Measurements from ENCODE around the gene EDAR. TPM values are rescaled to one million over a fixed set of nuclear protein-coding genes. Genes with fewer than 3 reads are reported as not detected.

Gene EDAR
- total RNA-seq, 6 experiments from 2014 or later = not detected

DNA sequence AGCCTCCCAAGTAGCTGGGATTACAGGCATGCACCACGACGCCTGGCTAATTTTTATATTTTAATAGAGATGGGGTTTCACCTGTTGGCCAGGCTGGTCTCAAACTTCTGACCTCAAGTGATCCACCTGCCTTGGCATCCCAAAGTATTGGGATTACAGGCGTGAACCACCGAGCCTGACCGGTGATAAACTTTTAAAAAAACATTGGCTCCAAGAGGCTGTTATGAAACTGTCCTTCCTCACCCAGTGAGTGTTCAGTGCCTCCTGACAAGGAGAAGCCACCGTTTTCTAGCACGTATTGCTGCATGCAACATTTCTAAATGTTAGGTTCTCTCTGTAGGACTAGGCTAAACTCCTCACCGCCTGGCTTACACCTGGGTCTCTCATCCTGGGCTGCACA, 63.3 kb downstream of the EDAR start:
- H3K27ac Mint-ChIP-seq = no peak overlapping the region
- H3K36me3 Mint-ChIP-seq (ENCODE audit: low read depth) = no peaks in the 10 kb centered on the region
- H3K4me1 Mint-ChIP-seq (ENCODE audit: low read depth) = peaks cover 14% of the 10 kb centered on the region
- DNase-seq = no peak
- TF ChIP-seq, protein P1, sequence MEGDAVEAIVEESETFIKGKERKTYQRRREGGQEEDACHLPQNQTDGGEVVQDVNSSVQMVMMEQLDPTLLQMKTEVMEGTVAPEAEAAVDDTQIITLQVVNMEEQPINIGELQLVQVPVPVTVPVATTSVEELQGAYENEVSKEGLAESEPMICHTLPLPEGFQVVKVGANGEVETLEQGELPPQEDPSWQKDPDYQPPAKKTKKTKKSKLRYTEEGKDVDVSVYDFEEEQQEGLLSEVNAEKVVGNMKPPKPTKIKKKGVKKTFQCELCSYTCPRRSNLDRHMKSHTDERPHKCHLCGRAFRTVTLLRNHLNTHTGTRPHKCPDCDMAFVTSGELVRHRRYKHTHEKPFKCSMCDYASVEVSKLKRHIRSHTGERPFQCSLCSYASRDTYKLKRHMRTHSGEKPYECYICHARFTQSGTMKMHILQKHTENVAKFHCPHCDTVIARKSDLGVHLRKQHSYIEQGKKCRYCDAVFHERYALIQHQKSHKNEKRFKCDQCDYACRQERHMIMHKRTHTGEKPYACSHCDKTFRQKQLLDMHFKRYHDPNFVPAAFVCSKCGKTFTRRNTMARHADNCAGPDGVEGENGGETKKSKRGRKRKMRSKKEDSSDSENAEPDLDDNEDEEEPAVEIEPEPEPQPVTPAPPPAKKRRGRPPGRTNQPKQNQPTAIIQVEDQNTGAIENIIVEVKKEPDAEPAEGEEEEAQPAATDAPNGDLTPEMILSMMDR (IDR thresholded peaks at IDR 0.05) = no peak
- no peak overlapping the region for H3K4me3 Mint-ChIP-seq
- peaks cover 38% of the 10 kb centered on the region for H3K27me3 Mint-ChIP-seq (ENCODE audit: insufficient read depth)
- no peaks in the 10 kb centered on the region for H3K9me3 Mint-ChIP-seq

DNA sequence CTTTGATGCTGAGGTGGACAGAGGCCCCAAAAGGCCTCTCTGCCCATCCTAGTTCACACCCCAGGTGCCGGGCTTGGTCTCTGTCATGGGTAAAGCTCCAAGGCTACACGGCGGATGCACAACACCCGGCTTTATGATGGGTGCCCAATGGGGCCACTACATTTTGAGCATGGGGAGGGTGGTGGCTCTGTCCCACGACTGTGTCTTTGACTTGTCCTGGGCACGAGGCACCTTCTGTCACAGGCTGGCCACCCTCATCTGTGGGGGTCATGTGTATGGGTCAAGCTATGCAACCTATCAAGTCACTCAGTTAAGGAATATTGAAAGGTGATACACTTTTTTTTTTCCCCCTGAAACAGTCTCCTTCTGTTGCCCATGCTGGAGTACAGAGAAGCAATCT, 63.7 kb downstream of the EDAR start:
- Mint-ChIP-seq H3K4me1 (ENCODE audit: low read depth) (peaks cover 14% of the 10 kb centered on the region), H3K9me3 (no peaks in the 10 kb centered on the region), H3K4me3 (no peak overlapping the region), H3K36me3 (ENCODE audit: low read depth) (no peaks in the 10 kb centered on the region), H3K27me3 (ENCODE audit: insufficient read depth) (peaks cover 37% of the 10 kb centered on the region), H3K27ac (no peak overlapping the region)
- no peak for DNase-seq
- TF ChIP-seq, protein P1 (IDR thresholded peaks at IDR 0.05) = no peak

DNA sequence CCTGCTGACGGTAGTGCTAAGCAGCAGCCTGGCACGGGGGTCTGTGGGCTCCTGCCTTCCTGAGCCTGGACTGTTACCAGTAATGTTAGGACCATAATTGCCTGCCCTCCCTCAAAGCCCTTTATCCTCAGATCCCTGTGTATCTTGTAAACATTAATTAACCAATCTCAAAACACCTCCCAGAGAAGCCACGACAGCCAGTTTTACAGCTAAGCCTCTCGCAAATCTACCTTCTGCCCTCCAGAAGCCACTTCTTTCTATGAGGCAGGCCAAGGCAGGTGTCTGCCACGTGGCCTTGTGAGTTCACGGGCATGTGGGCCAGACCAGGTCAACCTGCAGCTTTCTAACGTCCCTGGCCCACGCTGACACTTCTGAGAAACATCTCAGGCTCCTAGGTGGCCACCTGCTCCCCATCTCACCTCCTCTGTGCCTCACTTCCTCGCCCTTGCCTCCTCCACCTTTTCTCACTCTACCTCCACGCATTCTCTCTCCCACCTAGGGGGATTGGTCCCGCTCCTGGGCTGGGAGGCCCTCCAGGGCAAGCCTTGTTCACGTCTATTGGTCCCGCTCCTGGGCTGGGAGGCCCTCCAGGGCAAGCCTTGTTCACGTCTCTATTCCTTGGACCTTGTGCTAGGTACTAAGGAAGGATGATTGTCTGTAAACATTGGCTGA, 64.3 kb downstream of the EDAR start:
- DNase-seq = no peak
- H3K4me1 Mint-ChIP-seq (ENCODE audit: low read depth) = peaks cover 14% of the 10 kb centered on the region
- peaks cover 39% of the 10 kb centered on the region for H3K27me3 Mint-ChIP-seq (ENCODE audit: insufficient read depth)
- H3K27ac Mint-ChIP-seq = no peak overlapping the region
- no peaks in the 10 kb centered on the region for H3K9me3 Mint-ChIP-seq
- H3K4me3 Mint-ChIP-seq = no peak overlapping the region
- TF ChIP-seq, protein P1 (IDR thresholded peaks at IDR 0.05) = no peak
- no peaks in the 10 kb centered on the region for H3K36me3 Mint-ChIP-seq (ENCODE audit: low read depth)

DNA sequence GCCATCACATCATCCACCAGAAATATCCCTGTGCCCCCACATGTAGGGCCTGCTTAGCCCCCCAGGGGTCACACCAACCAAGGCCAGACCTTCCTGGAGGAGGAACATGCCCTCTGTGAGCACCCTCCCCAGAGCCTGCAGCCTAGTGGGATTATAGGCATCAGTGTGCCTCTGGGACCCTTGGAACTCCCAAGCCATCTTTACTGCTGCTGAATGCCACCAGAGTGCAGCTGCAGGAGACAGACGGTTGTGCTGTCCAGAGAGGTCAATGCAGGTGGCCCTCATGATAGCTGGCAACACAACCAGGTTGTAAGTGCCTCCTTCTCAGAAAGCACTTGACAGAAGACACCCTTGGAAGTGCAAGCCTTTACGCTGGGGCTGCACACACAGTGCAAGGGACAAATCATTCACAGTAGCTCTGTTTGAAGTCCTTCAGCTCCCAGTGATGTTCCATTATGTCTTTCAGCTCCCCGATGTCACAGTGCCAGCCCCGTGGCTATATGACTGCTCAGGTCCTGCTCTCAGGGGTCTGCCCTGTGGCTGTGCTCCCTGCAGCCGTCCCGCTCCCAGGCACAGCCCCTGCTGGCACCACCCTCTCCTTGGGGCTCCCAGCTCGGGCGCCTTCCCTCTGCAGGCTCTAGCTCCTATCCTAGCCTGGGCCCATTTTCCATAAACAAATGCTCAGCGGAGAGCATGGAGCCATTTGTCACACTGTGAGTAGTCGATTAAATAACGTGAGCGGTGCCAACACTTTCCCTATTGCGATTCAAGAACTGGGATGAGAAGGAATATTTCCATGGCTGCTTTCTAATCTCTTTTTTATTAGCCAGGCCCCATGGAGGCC, 65.1 kb downstream of the EDAR start:
- H3K9me3 Mint-ChIP-seq = no peaks in the 10 kb centered on the region
- peaks cover 35% of the 10 kb centered on the region for H3K27me3 Mint-ChIP-seq (ENCODE audit: insufficient read depth)
- no peak overlapping the region for H3K4me3 Mint-ChIP-seq
- H3K27ac Mint-ChIP-seq = no peak overlapping the region
- TF ChIP-seq, protein P1 (IDR thresholded peaks at IDR 0.05) = no peak
- H3K4me1 Mint-ChIP-seq (ENCODE audit: low read depth) = peaks cover 14% of the 10 kb centered on the region
- DNase-seq = no peak
- H3K36me3 Mint-ChIP-seq (ENCODE audit: low read depth) = no peaks in the 10 kb centered on the region

DNA sequence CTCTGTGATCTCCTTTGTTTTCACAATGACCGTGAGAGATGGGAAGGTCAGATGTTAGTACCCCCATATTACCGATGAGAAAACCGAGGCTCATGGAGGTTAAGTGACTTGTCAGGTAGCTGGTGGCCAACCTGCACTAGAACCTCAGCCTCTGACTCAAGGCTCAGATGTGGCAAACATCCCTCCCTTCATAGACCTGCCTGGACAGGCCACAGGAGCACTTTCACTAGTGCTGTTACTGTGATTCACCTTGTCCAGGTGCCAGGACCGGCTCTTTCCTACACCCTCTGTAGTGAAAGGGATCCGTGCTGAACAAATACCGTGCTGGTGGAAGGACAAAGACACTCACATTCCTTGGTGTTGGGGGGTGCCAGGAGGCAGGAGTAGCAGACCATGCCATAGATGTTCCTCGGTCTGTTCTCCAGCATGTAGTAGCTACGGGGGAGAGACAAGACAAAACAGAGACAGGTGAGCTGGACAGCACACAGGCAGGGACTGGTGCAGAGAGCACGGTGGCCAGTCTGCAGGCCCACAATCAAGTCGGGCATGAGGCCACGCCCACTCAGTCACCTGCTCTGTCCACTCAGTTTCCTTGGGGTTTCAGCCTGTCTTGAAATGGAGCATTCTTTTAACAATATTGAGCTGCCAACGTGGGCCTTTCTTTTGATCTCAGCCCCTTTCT, 65.9 kb downstream of the EDAR start:
- peaks cover 34% of the 10 kb centered on the region for H3K27me3 Mint-ChIP-seq (ENCODE audit: insufficient read depth)
- no peaks in the 10 kb centered on the region for H3K36me3 Mint-ChIP-seq (ENCODE audit: low read depth)
- peaks cover 14% of the 10 kb centered on the region for H3K4me1 Mint-ChIP-seq (ENCODE audit: low read depth)
- no peak for DNase-seq
- no peak overlapping the region for H3K27ac Mint-ChIP-seq
- TF ChIP-seq, protein P1 (IDR thresholded peaks at IDR 0.05) = no peak
- H3K9me3 Mint-ChIP-seq = no peaks in the 10 kb centered on the region
- H3K4me3 Mint-ChIP-seq = no peak overlapping the region
